HG03280 (cell line): Measurements from ENCODE around the gene EFCAB14.
"Not testable (repeated sequence)": the region's sequence is repeated elsewhere in the genome, so short reads cannot be mapped to it uniquely, and the experiment has no call there.

Experiments
- ATAC-seq: cut with Tn5 transposase; IDR thresholded peaks from one replicate; pipeline ENCODE4 v1.9.1; 2021; ENCODE audit warnings: mild to moderate bottlenecking, moderate library complexity; ENCODE audit not compliant: unreplicated experiment

The EFCAB14 gene

GRCh38 chr1:46718727-46719622, at the start of gene EFCAB14:
Gene EFCAB14, minus strand, starts transcription at chr1:46719114. Its CDS starts 1,027 bp downstream, at chr1:46718087.
- ATAC-seq, result peak; percentile 95

GRCh38 chr1:46768445-46768844, 49.5 kb upstream of the EFCAB14 start:
- ATAC-seq, result no peak

GRCh38 chr1:46767649-46768282, 48.9 kb upstream of the EFCAB14 start:
- ATAC-seq, result no peak

- no peak for ATAC-seq
Measured at GRCh38 chr1:46764402-46764801, 45.5 kb upstream of the EFCAB14 start.

- ATAC-seq, result no peak
Measured at GRCh38 chr1:46761740-46762139, 42.8 kb upstream of the EFCAB14 start.

- ATAC-seq, result no peak
Measured at GRCh38 chr1:46760558-46761166, 41.7 kb upstream of the EFCAB14 start.

- no peak for ATAC-seq
Measured at GRCh38 chr1:46757956-46758528, 39.1 kb upstream of the EFCAB14 start.

- no peak for ATAC-seq
Measured at GRCh38 chr1:46757247-46757955, 38.5 kb upstream of the EFCAB14 start.

- ATAC-seq, result no peak
Measured at GRCh38 chr1:46755121-46755520, 36.2 kb upstream of the EFCAB14 start.

GRCh38 chr1:46754707-46755106, 35.8 kb upstream of the EFCAB14 start:
- not testable (repeated sequence) for ATAC-seq

- no peak for ATAC-seq
Measured at GRCh38 chr1:46753985-46754384, 35.1 kb upstream of the EFCAB14 start.

GRCh38 chr1:46749921-46750404, 31.0 kb upstream of the EFCAB14 start:
- ATAC-seq, result no peak

- no peak for ATAC-seq
Measured at GRCh38 chr1:46749404-46749803, 30.5 kb upstream of the EFCAB14 start.

- ATAC-seq, result no peak
Measured at GRCh38 chr1:46747683-46748288, 28.9 kb upstream of the EFCAB14 start.

GRCh38 chr1:46742069-46742468, 23.2 kb upstream of the EFCAB14 start:
- ATAC-seq, result no peak

- no peak for ATAC-seq
Measured at GRCh38 chr1:46735708-46736324, 16.9 kb upstream of the EFCAB14 start.

GRCh38 chr1:46728327-46728873, 9.5 kb upstream of the EFCAB14 start:
- not testable (repeated sequence) for ATAC-seq

GRCh38 chr1:46725736-46726108, 6.8 kb upstream of the EFCAB14 start:
- no peak for ATAC-seq

- peak; percentile 90 for ATAC-seq
Measured at GRCh38 chr1:46724991-46725735, 6.2 kb upstream of the EFCAB14 start.
